ENCODE results near the gene SPON1.

DNA sequence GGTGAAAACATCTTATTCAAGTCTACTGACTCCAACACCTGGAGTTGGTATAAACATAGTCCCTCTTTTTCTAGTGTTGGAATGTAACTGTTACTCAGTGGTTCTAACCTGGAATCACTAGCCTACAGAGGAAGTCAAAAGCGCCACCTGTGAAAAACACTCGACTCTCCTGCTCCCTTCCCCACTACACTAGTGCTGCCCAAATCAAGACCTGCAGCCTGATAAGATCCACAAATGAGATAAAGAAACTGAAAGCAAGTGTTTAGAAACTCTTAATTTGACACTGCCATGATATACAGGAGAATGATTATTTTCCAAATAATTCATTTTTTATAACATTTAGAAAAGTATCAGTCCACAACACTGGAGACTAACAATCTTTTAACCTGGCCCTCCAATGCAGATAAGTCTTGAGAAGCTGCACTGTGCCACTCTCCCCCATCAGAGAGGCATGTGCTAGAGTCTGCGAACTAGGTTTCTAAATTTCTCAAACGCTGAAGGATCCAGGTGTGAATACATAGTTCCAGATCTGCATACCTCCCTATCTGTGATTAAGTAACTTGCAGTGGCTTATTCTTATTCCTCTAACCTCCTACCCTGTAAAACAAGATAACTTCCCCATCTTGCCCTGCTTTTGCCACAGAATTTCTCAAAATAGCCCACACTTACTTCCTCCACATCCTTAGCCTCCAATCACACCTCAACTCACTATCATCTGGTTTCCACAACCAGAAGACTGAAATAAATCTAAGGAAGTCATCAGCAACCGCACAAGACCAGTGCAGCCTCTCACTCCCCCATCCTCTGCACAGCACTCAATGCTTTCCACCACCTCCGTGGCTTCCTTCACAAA, 308.4 kb downstream of the SPON1 start:
- TF ChIP-seq FOXM1 (IDR thresholded peaks at IDR 0.05; ENCODE audit: borderline replicate concordance) (no peak), SP1 (IDR thresholded peaks at IDR 0.05) (no peak), FOXA1 (IDR thresholded peaks at IDR 0.05) (no peak), ARNT (IDR thresholded peaks at IDR 0.05) (no peak), TARDBP (IDR thresholded peaks at IDR 0.05) (no peak), BHLHE40 (IDR thresholded peaks at IDR 0.05; ENCODE audit: borderline replicate concordance) (no peak), FOXK2 (IDR thresholded peaks at IDR 0.05) (no peak), LEF1 (IDR thresholded peaks at IDR 0.05; ENCODE audit: borderline replicate concordance) (no peak)
